ENCODE data around the gene NOTCH3.

The NOTCH3 gene

GRCh38 chr19:15159251-15159650 lies 41.5 kb downstream of the NOTCH3 start:
- DNase-seq (ENCODE audit: extremely low read depth, low read depth) = no peak
- TF ChIP-seq, protein P1, sequence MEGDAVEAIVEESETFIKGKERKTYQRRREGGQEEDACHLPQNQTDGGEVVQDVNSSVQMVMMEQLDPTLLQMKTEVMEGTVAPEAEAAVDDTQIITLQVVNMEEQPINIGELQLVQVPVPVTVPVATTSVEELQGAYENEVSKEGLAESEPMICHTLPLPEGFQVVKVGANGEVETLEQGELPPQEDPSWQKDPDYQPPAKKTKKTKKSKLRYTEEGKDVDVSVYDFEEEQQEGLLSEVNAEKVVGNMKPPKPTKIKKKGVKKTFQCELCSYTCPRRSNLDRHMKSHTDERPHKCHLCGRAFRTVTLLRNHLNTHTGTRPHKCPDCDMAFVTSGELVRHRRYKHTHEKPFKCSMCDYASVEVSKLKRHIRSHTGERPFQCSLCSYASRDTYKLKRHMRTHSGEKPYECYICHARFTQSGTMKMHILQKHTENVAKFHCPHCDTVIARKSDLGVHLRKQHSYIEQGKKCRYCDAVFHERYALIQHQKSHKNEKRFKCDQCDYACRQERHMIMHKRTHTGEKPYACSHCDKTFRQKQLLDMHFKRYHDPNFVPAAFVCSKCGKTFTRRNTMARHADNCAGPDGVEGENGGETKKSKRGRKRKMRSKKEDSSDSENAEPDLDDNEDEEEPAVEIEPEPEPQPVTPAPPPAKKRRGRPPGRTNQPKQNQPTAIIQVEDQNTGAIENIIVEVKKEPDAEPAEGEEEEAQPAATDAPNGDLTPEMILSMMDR (IDR thresholded peaks at IDR 0.05; ENCODE audit: low read depth, low read length) = no peak

- TF ChIP-seq, protein P1 (IDR thresholded peaks at IDR 0.05; ENCODE audit: low read depth, low read length) = no peak
- DNase-seq (ENCODE audit: extremely low read depth, low read depth) = no peak
Measured at GRCh38 chr19:15156391-15156790, 44.4 kb downstream of the NOTCH3 start.

- TF ChIP-seq, protein P1 (IDR thresholded peaks at IDR 0.05; ENCODE audit: low read depth, low read length) = no peak
- no peak for DNase-seq (ENCODE audit: extremely low read depth, low read depth)
Measured at GRCh38 chr19:15155296-15155695, 45.5 kb downstream of the NOTCH3 start.

DNA sequence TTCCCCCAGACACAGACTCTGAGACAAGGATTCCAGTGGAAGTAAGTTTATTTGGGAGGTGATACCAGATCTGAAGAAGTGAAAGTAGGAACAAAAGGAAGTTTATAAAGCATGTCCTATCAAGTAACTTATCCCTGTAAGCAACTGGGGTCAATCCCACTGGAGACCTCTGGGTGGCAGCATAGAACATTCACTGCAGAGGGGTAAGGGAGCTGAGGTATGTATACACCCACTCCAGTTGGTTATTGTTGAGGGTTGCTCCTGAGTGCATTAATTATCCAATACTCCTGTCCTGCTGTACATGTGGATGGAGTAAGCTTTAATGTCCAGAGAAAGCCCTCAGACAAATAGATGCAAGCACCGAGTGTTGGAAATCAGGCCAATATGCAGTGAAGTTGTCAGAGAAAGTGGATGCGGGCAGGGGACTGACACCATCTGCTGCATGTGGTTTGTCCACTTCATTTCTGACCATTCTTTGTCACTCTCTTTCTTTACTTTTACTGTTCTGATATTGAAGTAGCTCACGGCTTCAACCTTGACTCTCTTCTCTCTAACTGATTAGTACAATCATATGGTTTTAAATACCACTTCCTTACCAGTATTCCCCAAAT lies 46.7 kb downstream of the NOTCH3 start:
- no peak for DNase-seq (ENCODE audit: extremely low read depth, low read depth)

GRCh38 chr19:15149737-15150136 lies 51.1 kb downstream of the NOTCH3 start:
- TF ChIP-seq, protein P1 (IDR thresholded peaks at IDR 0.05; ENCODE audit: low read depth, low read length) = no peak
- no peak for DNase-seq (ENCODE audit: extremely low read depth, low read depth)

More for the DNA sequence above, 46.7 kb downstream of the NOTCH3 start:
- TF ChIP-seq, protein P1 (IDR thresholded peaks at IDR 0.05; ENCODE audit: low read depth, low read length) = peak; percentile 54

DNA sequence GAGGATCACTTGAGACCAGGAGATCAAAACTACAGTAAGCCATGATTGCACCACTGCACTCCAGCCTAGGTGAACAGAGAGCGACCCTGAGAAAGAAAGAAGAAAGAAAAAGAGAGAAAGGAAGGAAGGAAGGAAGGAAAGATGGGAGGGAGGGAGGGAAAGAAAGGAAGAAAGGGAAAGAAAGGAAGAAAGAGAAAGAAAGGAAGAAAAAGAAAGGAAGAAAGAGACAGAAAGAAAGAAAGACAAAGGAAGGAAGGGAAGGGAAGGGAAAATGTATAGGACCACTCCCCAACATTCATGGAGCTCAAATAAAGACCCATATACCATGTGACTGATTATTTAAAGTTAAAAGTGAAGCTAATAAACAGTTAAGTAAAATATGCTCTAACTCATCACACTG lies 53.7 kb downstream of the NOTCH3 start:
- no peak for DNase-seq (ENCODE audit: extremely low read depth, low read depth)
- TF ChIP-seq, protein P1 (IDR thresholded peaks at IDR 0.05; ENCODE audit: low read depth, low read length) = no peak

GRCh38 chr19:15144046-15144646 lies 56.6 kb downstream of the NOTCH3 start:
- TF ChIP-seq, protein P1 (IDR thresholded peaks at IDR 0.05; ENCODE audit: low read depth, low read length) = no peak
- DNase-seq (ENCODE audit: extremely low read depth, low read depth) = no peak
